Neural progenitor cell (in vitro differentiated cells): ENCODE data around the gene SUMF2. TPM values are rescaled to one million over a fixed set of nuclear protein-coding genes. Genes with fewer than 3 reads are reported as not detected.
A peak's percentile ranks its signal among the peaks of the same experiment; 100 is the strongest.
"Not testable (repeated sequence)": the region's sequence is repeated elsewhere in the genome, so short reads cannot be mapped to it uniquely, and the experiment has no call there.

Experiments used
- DNase-seq: peaks from one replicate; pipeline ENCODE4 v3.0.0-alpha.2; 2016; ENCODE audit warnings: low spot score
- H2AFZ ChIP-seq: fragments of 200-600 bp; sonication (generic); replicated peaks from 2 replicates; pipeline ENCODE4 v1.6.1; 2016; ENCODE audit warnings: antibody characterized with exemption
- H3F3A ChIP-seq: fragments of 200-600 bp; sonication (generic); 2 replicates; pipeline ENCODE4 v1.6.1; 2016; ENCODE audit warnings: antibody characterized with exemption, low read depth
- H3K27ac ChIP-seq: fragments of 200-600 bp; sonication (generic); 2 replicates; pipeline ENCODE4 v1.5.1; 2016; ENCODE audit warnings: mild to moderate bottlenecking
- H3K27me3 ChIP-seq: fragments of 200-600 bp; sonication (generic); 2 replicates; pipeline ENCODE4 v1.6.1; 2016; ENCODE audit warnings: mild to moderate bottlenecking, moderate library complexity
- H3K36me3 ChIP-seq: fragments of 200-600 bp; sonication (generic); 2 replicates; pipeline ENCODE4 v1.5.1; 2016
- H3K4me1 ChIP-seq: fragments of 200-600 bp; sonication (generic); 2 replicates; pipeline ENCODE4 v1.6.1; 2016; ENCODE audit warnings: mixed run types
- H3K4me2 ChIP-seq: fragments of 200-600 bp; sonication (generic); 2 replicates; pipeline ENCODE4 v1.6.1; 2016
- H3K4me3 ChIP-seq: fragments of 200-600 bp; sonication (generic); 2 replicates; pipeline ENCODE4 v1.5.1; 2016
- H3K79me2 ChIP-seq: fragments of 200-600 bp; sonication (generic); 2 replicates; pipeline ENCODE4 v1.6.1; 2016; ENCODE audit warnings: low read depth
- H3K9ac ChIP-seq: fragments of 200-600 bp; sonication (generic); 2 replicates; pipeline ENCODE4 v1.6.1; 2016
- H3K9me3 ChIP-seq: fragments of 200-600 bp; sonication (generic); 2 replicates; pipeline ENCODE4 v1.5.1; 2016; ENCODE audit warnings: low read depth
- H4K20me1 ChIP-seq: fragments of 200-600 bp; sonication (generic); 2 replicates; pipeline ENCODE4 v1.6.1; 2016; ENCODE audit warnings: low read depth
- H3K27ac Mint-ChIP-seq: 3 replicates; pipeline ENCODE4 v1.8.0; 2021; ENCODE audit warnings: mixed read lengths
- H3K27me3 Mint-ChIP-seq: 2 replicates; pipeline ENCODE4 v1.8.0; 2022; ENCODE audit warnings: low read depth, mild to moderate bottlenecking, inconsistent platforms, moderate library complexity, mixed read lengths; ENCODE audit not compliant: insufficient read depth
- H3K36me3 Mint-ChIP-seq: 3 replicates; pipeline ENCODE4 v1.8.0; 2021; ENCODE audit warnings: mixed read lengths
- H3K4me1 Mint-ChIP-seq: 3 replicates; pipeline ENCODE4 v1.8.0; 2021; ENCODE audit warnings: mixed read lengths
- H3K4me3 Mint-ChIP-seq: 3 replicates; pipeline ENCODE4 v1.8.0; 2021; ENCODE audit warnings: mild to moderate bottlenecking, moderate library complexity, mixed read lengths
- H3K9me3 Mint-ChIP-seq: 3 replicates; pipeline ENCODE4 v1.8.0; 2020; ENCODE audit warnings: mixed read lengths
- CTCF ChIP-seq: fragments of 200-600 bp; sonication (generic); IDR thresholded peaks from 2 replicates; pipeline ENCODE4 v1.5.1; 2017; ENCODE audit warnings: antibody characterized with exemption, mild to moderate bottlenecking
- EZH2 ChIP-seq: fragments of 200-600 bp; sonication (generic); IDR thresholded peaks from 2 replicates; pipeline ENCODE4 v1.6.1; 2017; ENCODE audit warnings: antibody characterized with exemption, mild to moderate bottlenecking, moderate library complexity
- EZH2phosphoT487 ChIP-seq: fragments of 200-600 bp; sonication (generic); IDR thresholded peaks from 2 replicates; pipeline ENCODE4 v1.6.1; 2017; ENCODE audit warnings: antibody characterized with exemption
- total RNA-seq: library from RNA; depleted of rRNA; stranded (reverse); fragments of >200 nt; gene quantifications from 2 replicates; pipeline ENCODE4 v1.2.3, GENCODE V29; 2015; ENCODE audit warnings: low replicate concordance

SUMF2 gene
- total RNA-seq, 1 donor from 2014 or later: 76.1 TPM

- Histone ChIP-seq H2AFZ (no peak overlapping the region), H3K27me3 (no peaks in the 10 kb centered on the region), H3F3A (no peaks in the 10 kb centered on the region), H3K79me2 (no peaks in the 10 kb centered on the region), H4K20me1 (no peaks in the 10 kb centered on the region), H3K4me1 (no peaks in the 10 kb centered on the region), H3K36me3 (no peaks in the 10 kb centered on the region), H3K4me3 (no peak overlapping the region), H3K9ac (no peak overlapping the region), H3K4me2 (no peak overlapping the region), H3K27ac (no peak overlapping the region), H3K9me3 (no peaks in the 10 kb centered on the region)
- peaks cover 2% of the 10 kb centered on the region for H3K27me3 Mint-ChIP-seq
- no peaks in the 10 kb centered on the region for H3K4me1 Mint-ChIP-seq
- H3K4me3 Mint-ChIP-seq: no peak overlapping the region
- no peak for DNase-seq
- no peaks in the 10 kb centered on the region for H3K9me3 Mint-ChIP-seq
- TF ChIP-seq EZH2 (no peak), CTCF (no peak), EZH2phosphoT487 (no peak)
- H3K36me3 Mint-ChIP-seq: peaks cover 14% of the 10 kb centered on the region
- no peak overlapping the region for H3K27ac Mint-ChIP-seq
Measured at GRCh38 chr7:56099653-56100052, 35.6 kb downstream of the SUMF2 start.

- H3F3A ChIP-seq, H3K27me3 ChIP-seq, H4K20me1 ChIP-seq, H3K9me3 Mint-ChIP-seq, H3K27me3 Mint-ChIP-seq, H3K4me2 ChIP-seq, H3K4me3 ChIP-seq, H3K9ac ChIP-seq, H3K4me1 ChIP-seq, H3K9me3 ChIP-seq, H3K27ac ChIP-seq, H3K4me3 Mint-ChIP-seq, DNase-seq, H3K36me3 ChIP-seq, H2AFZ ChIP-seq, H3K27ac Mint-ChIP-seq: not testable (repeated sequence)
- Mint-ChIP-seq H3K4me1 (peaks cover 12% of the 10 kb centered on the region), H3K36me3 (peaks cover 14% of the 10 kb centered on the region)
- peaks cover 11% of the 10 kb centered on the region for H3K79me2 ChIP-seq
Measured at GRCh38 chr7:56104138-56104537, 40.1 kb downstream of the SUMF2 start.

GRCh38 chr7:56105508-56105907, 41.4 kb downstream of the SUMF2 start:
- H3K4me3 ChIP-seq: peak overlapping the region; percentile 64
- H3K36me3 ChIP-seq: no peaks in the 10 kb centered on the region
- H3K4me3 Mint-ChIP-seq: peak overlapping the region; percentile 94
- H3K4me2 ChIP-seq: peak overlapping the region; percentile 79
- no peak for DNase-seq
- H3K9ac ChIP-seq: no peak overlapping the region
- H3K4me1 ChIP-seq: no peaks in the 10 kb centered on the region
- no peak for TF ChIP-seq CTCF
- TF ChIP-seq EZH2: no peak
- TF ChIP-seq EZH2phosphoT487: no peak
- no peak overlapping the region for H3K27ac ChIP-seq
- no peaks in the 10 kb centered on the region for H3K9me3 ChIP-seq
- no peak overlapping the region for H2AFZ ChIP-seq
- H3F3A ChIP-seq: no peaks in the 10 kb centered on the region
- peak overlapping the region; percentile 70 for H3K27ac Mint-ChIP-seq
- H3K36me3 Mint-ChIP-seq: peaks cover 12% of the 10 kb centered on the region
- H3K27me3 ChIP-seq: no peaks in the 10 kb centered on the region
- H3K9me3 Mint-ChIP-seq: peaks cover 3% of the 10 kb centered on the region
- H3K27me3 Mint-ChIP-seq: peaks cover 2% of the 10 kb centered on the region
- peaks cover 12% of the 10 kb centered on the region for H3K4me1 Mint-ChIP-seq
- no peaks in the 10 kb centered on the region for H4K20me1 ChIP-seq
- peaks cover 11% of the 10 kb centered on the region for H3K79me2 ChIP-seq

GRCh38 chr7:56106108-56107073, 42.3 kb downstream of the SUMF2 start, which contains the start of gene CHCHD2:
CHCHD2 (minus strand) TSS chr7:56106476; CDS start chr7:56106413, 63 bp downstream.
- no peaks in the 10 kb centered on the region for H3F3A ChIP-seq
- H3K79me2 ChIP-seq: peaks cover 11% of the 10 kb centered on the region
- TF ChIP-seq CTCF: no peak
- TF ChIP-seq EZH2: no peak
- TF ChIP-seq EZH2phosphoT487: no peak
- DNase-seq: peak; percentile 71
- Mint-ChIP-seq H3K36me3 (peaks cover 5% of the 10 kb centered on the region), H3K4me1 (peaks cover 12% of the 10 kb centered on the region), H3K27me3 (peaks cover 2% of the 10 kb centered on the region), H3K4me3 (peak within 1 kb of the TSS; percentile 94), H3K27ac (peak within 1 kb of the TSS; percentile 70), H3K9me3 (peaks cover 3% of the 10 kb centered on the region)
- H3K9me3 ChIP-seq: no peaks in the 10 kb centered on the region
- no peaks in the 10 kb centered on the region for H3K27me3 ChIP-seq
- no peaks in the 10 kb centered on the region for H3K4me1 ChIP-seq
- peak within 1 kb of the TSS; percentile 85 for H2AFZ ChIP-seq
- no peak within 1 kb of the TSS for H3K27ac ChIP-seq
- H3K36me3 ChIP-seq: no peaks in the 10 kb centered on the region
- peak within 1 kb of the TSS; percentile 79 for H3K4me2 ChIP-seq
- peak within 1 kb of the TSS; percentile 64 for H3K4me3 ChIP-seq
- no peaks in the 10 kb centered on the region for H4K20me1 ChIP-seq
- H3K9ac ChIP-seq: no peak within 1 kb of the TSS
